ENCODE measurements around the gene TRAFD1. TPM values are rescaled to one million over a fixed set of nuclear protein-coding genes. Genes with fewer than 3 reads are reported as not detected.
A peak's percentile ranks its signal among the peaks of the same experiment; 100 is the strongest.

The TRAFD1 gene
- polyA plus RNA-seq, 1 donor from 2014 or later, result 73.0 TPM

- Mint-ChIP-seq H3K27me3 (no peaks in the 10 kb centered on the region), H3K4me1 (peaks cover 15 to 33% (median 19%) of the 10 kb centered on the region in 3 donors), H3K4me3 (no peak overlapping the region), H3K36me3 (peaks cover 19% of the 10 kb centered on the region), H3K9me3 (peaks cover 13 to 16% (median 13%) of the 10 kb centered on the region in 3 donors), H3K27ac (peak overlapping the region; percentile 28 to 83 (median 43))
Observed at GRCh38 chr12:112161711-112162110, 36.4 kb downstream of the TRAFD1 start.

- Mint-ChIP-seq H3K9me3 (peaks cover 8 to 11% (median 11%) of the 10 kb centered on the region in 3 donors), H3K36me3 (peaks cover 17% of the 10 kb centered on the region), H3K4me1 (peaks cover 15 to 29% (median 19%) of the 10 kb centered on the region in 3 donors), H3K27me3 (no peaks in the 10 kb centered on the region), H3K27ac (peak overlapping the region in 2 of 3 donors; percentile 28 to 43), H3K4me3 (no peak overlapping the region)
Observed at GRCh38 chr12:112162241-112162790, 37.0 kb downstream of the TRAFD1 start.

- Mint-ChIP-seq H3K27me3 (no peaks in the 10 kb centered on the region), H3K27ac (no peak overlapping the region), H3K36me3 (peaks cover 12% of the 10 kb centered on the region)
Observed at GRCh38 chr12:112163056-112163455, 37.7 kb downstream of the TRAFD1 start.

GRCh38 chr12:112163471-112163991 is 38.2 kb downstream of the TRAFD1 start:
- Mint-ChIP-seq H3K9me3 (peaks cover 0 to 2% (median 2%) of the 10 kb centered on the region in 3 donors), H3K4me3 (no peak overlapping the region), H3K27ac (no peak overlapping the region), H3K36me3 (peaks cover 10% of the 10 kb centered on the region), H3K4me1 (peaks cover 6 to 18% (median 12%) of the 10 kb centered on the region in 3 donors), H3K27me3 (no peaks in the 10 kb centered on the region)

More at GRCh38 chr12:112163056-112163455, 37.7 kb downstream of the TRAFD1 start:
- H3K4me1 Mint-ChIP-seq, result peaks cover 9 to 22% (median 15%) of the 10 kb centered on the region in 3 donors
- peaks cover 3 to 5% (median 4%) of the 10 kb centered on the region in 3 donors for H3K9me3 Mint-ChIP-seq
- no peak overlapping the region for H3K4me3 Mint-ChIP-seq

- Mint-ChIP-seq H3K27me3 (no peaks in the 10 kb centered on the region), H3K36me3 (peaks cover 10% of the 10 kb centered on the region)
Observed at GRCh38 chr12:112164011-112164660, 38.8 kb downstream of the TRAFD1 start.

GRCh38 chr12:112165624-112166023 is 40.3 kb downstream of the TRAFD1 start:
- Mint-ChIP-seq H3K4me1 (peaks cover 0 to 12% (median 6%) of the 10 kb centered on the region in 3 donors), H3K36me3 (peaks cover 4% of the 10 kb centered on the region), H3K27me3 (no peaks in the 10 kb centered on the region), H3K4me3 (no peak overlapping the region), H3K9me3 (no peaks in the 10 kb centered on the region), H3K27ac (peak overlapping the region in 1 of 3 donors; percentile 91)

More at GRCh38 chr12:112164011-112164660, 38.8 kb downstream of the TRAFD1 start:
- Mint-ChIP-seq H3K27ac (no peak overlapping the region), H3K9me3 (peaks cover 0 to 2% (median 0%) of the 10 kb centered on the region in 3 donors), H3K4me1 (peaks cover 0 to 12% (median 8%) of the 10 kb centered on the region in 3 donors), H3K4me3 (no peak overlapping the region)

GRCh38 chr12:112166051-112167015 is 41.0 kb downstream of the TRAFD1 start:
- H3K27ac Mint-ChIP-seq, result peak overlapping the region in 2 of 3 donors; percentile 31 to 91
- no peaks in the 10 kb centered on the region for H3K9me3 Mint-ChIP-seq
- no peak overlapping the region for H3K4me3 Mint-ChIP-seq
- H3K4me1 Mint-ChIP-seq, result peaks cover 0 to 11% (median 9%) of the 10 kb centered on the region in 3 donors
- peaks cover 3% of the 10 kb centered on the region for H3K36me3 Mint-ChIP-seq
- H3K27me3 Mint-ChIP-seq, result no peaks in the 10 kb centered on the region

- no peak overlapping the region for H3K4me3 Mint-ChIP-seq
- peaks cover 0 to 9% (median 9%) of the 10 kb centered on the region in 3 donors for H3K4me1 Mint-ChIP-seq
- no peaks in the 10 kb centered on the region for H3K9me3 Mint-ChIP-seq
- H3K27me3 Mint-ChIP-seq, result no peaks in the 10 kb centered on the region
- H3K27ac Mint-ChIP-seq, result no peak overlapping the region
- H3K36me3 Mint-ChIP-seq, result peaks cover 3% of the 10 kb centered on the region
Observed at GRCh38 chr12:112167031-112167461, 41.7 kb downstream of the TRAFD1 start.

- Mint-ChIP-seq H3K4me1 (peaks cover 0 to 11% (median 9%) of the 10 kb centered on the region in 3 donors), H3K27me3 (no peaks in the 10 kb centered on the region), H3K36me3 (peaks cover 3% of the 10 kb centered on the region), H3K9me3 (no peaks in the 10 kb centered on the region), H3K4me3 (no peak overlapping the region), H3K27ac (no peak overlapping the region)
Observed at GRCh38 chr12:112167718-112168525, 42.6 kb downstream of the TRAFD1 start.

GRCh38 chr12:112168561-112168971 is 43.2 kb downstream of the TRAFD1 start:
- peak overlapping the region in 1 of 4 donors; percentile 59 for H3K4me3 Mint-ChIP-seq
- H3K4me1 Mint-ChIP-seq, result peaks cover 0 to 11% (median 9%) of the 10 kb centered on the region in 3 donors
- H3K36me3 Mint-ChIP-seq, result peaks cover 3% of the 10 kb centered on the region
- no peaks in the 10 kb centered on the region for H3K27me3 Mint-ChIP-seq
- no peak overlapping the region for H3K27ac Mint-ChIP-seq
- H3K9me3 Mint-ChIP-seq, result no peaks in the 10 kb centered on the region

GRCh38 chr12:112169161-112169872 is 44.0 kb downstream of the TRAFD1 start:
- Mint-ChIP-seq H3K4me3 (no peak overlapping the region), H3K4me1 (peaks cover 0 to 11% (median 9%) of the 10 kb centered on the region in 3 donors), H3K36me3 (peaks cover 3% of the 10 kb centered on the region), H3K27ac (no peak overlapping the region), H3K9me3 (no peaks in the 10 kb centered on the region), H3K27me3 (no peaks in the 10 kb centered on the region)

- no peaks in the 10 kb centered on the region for H3K9me3 Mint-ChIP-seq
- H3K4me3 Mint-ChIP-seq, result peak overlapping the region in 1 of 4 donors; percentile 79
- peaks cover 0 to 11% (median 9%) of the 10 kb centered on the region in 3 donors for H3K4me1 Mint-ChIP-seq
- peak overlapping the region in 2 of 3 donors; percentile 50 to 62 for H3K27ac Mint-ChIP-seq
- no peaks in the 10 kb centered on the region for H3K27me3 Mint-ChIP-seq
- peaks cover 6% of the 10 kb centered on the region for H3K36me3 Mint-ChIP-seq
Observed at GRCh38 chr12:112169966-112170365, 44.6 kb downstream of the TRAFD1 start.

- Mint-ChIP-seq H3K4me1 (peaks cover 0 to 11% (median 9%) of the 10 kb centered on the region in 3 donors), H3K27me3 (no peaks in the 10 kb centered on the region), H3K27ac (peak overlapping the region in 2 of 3 donors; percentile 50 to 62), H3K36me3 (peaks cover 7% of the 10 kb centered on the region), H3K4me3 (peak overlapping the region in 1 of 4 donors; percentile 79), H3K9me3 (no peaks in the 10 kb centered on the region)
Observed at GRCh38 chr12:112170376-112170775, 45.0 kb downstream of the TRAFD1 start.
